Upper lobe of left lung (tissue), 4 donors: Measurements from ENCODE around the gene ASAH2.

Experiments used
- POLR2A ChIP-seq, 4 donors: fragments of 450-650 bp; IDR thresholded peaks; one replicate each; pipeline ENCODE4 v1.5.1; 2016 to 2017; ENCODE audit warnings: antibody characterized with exemption in 4 of 4, mild to moderate bottlenecking in 2 of 4
- POLR2AphosphoS5 ChIP-seq, 2 donors: sonication (generic); formaldehyde crosslinking; IDR thresholded peaks; one replicate each; pipeline ENCODE4 v1.5.1; 2017; ENCODE audit warnings: antibody characterized with exemption in 2 of 2
- TF ChIP-seq, protein P1 (sequence below), 6 experiments: fragments of 450-650 bp in 4 of 6; fragments of 200-600 bp in 2 of 6; sonication (generic) in 2 of 6; IDR thresholded peaks; one replicate each; pipeline ENCODE4 v1.5.1; 2016 to 2019; ENCODE audit warnings: antibody characterized with exemption in 6 of 6

DNA sequence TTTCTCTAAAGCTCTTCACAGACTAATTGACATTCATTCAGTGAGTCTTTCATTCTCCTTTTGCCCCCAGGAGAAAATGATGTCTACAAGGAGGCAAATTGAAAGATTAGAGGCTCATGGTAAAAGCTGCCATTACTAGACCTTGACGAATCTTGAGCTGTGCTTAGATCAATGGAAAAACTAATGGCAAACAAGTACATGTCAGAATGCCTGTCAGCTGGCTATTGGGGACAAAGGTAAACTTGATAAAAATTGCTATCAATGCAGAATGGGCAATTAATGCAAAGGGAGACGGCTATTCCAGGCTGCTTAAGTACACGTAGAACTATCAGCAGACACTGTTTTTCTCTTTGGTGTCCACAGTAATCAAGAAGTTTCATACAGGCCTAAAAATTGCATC, 3.3 kb downstream of the ASAH2 start:
- no peak for TF ChIP-seq POLR2A (IDR thresholded peaks at IDR 0.05)
- no peak for TF ChIP-seq POLR2AphosphoS5 (IDR thresholded peaks at IDR 0.05)
- TF ChIP-seq, protein P1, sequence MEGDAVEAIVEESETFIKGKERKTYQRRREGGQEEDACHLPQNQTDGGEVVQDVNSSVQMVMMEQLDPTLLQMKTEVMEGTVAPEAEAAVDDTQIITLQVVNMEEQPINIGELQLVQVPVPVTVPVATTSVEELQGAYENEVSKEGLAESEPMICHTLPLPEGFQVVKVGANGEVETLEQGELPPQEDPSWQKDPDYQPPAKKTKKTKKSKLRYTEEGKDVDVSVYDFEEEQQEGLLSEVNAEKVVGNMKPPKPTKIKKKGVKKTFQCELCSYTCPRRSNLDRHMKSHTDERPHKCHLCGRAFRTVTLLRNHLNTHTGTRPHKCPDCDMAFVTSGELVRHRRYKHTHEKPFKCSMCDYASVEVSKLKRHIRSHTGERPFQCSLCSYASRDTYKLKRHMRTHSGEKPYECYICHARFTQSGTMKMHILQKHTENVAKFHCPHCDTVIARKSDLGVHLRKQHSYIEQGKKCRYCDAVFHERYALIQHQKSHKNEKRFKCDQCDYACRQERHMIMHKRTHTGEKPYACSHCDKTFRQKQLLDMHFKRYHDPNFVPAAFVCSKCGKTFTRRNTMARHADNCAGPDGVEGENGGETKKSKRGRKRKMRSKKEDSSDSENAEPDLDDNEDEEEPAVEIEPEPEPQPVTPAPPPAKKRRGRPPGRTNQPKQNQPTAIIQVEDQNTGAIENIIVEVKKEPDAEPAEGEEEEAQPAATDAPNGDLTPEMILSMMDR (IDR thresholded peaks at IDR 0.05): no peak
